HG02981 (cell line): ENCODE results near the gene IQCC.

ENCODE experiments used
- ATAC-seq: cut with Tn5 transposase; IDR thresholded peaks from one replicate; pipeline ENCODE4 v1.9.1; 2021; ENCODE audit warnings: mild to moderate bottlenecking, moderate library complexity; ENCODE audit not compliant: unreplicated experiment

The IQCC gene

DNA sequence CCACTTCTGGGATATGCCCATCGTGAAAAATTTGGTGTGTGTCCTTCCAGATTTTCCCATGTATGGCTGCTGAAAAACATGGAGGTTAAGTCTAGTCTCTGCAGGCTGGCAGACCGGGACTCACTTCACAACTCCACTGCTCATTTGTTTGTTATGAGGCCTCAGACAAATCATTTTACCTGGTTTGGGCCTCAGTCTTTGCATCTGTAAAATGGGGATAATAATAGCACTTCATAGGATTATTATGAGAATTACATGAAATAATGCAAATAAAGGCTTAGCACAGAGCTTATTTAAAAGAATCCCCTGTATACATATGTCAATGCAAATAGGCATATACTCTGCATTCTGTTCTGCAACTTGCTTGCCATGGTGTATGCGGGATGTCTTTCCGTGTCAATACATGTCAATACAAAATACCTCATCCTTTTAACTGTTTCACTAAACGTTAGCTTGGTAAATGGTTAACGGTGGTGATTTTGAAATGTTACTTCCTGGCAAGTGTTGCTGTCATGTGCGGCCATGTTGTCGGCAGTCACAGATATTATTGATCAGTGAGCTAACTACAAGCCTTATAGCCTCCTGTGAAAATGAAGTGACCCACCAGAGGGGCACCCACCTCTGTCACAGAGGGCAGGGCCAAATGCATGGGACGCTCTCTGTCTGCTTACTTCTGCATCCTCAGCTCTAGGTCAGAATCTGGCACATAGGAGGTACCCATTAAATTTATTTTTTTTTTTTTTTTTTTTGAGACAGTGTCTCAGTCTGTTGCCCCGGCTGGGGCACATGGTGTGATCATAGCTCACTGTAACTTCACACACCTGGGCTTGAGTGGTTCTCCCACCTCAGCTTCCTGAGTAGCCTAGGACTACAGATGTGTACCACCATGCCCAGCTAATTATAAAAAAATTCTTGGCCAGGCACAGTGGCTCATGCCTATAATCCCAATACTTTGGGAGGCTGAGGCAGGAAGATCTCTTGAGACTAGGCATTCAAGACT is 49.9 kb downstream of the IQCC start:
- no peak for ATAC-seq

DNA sequence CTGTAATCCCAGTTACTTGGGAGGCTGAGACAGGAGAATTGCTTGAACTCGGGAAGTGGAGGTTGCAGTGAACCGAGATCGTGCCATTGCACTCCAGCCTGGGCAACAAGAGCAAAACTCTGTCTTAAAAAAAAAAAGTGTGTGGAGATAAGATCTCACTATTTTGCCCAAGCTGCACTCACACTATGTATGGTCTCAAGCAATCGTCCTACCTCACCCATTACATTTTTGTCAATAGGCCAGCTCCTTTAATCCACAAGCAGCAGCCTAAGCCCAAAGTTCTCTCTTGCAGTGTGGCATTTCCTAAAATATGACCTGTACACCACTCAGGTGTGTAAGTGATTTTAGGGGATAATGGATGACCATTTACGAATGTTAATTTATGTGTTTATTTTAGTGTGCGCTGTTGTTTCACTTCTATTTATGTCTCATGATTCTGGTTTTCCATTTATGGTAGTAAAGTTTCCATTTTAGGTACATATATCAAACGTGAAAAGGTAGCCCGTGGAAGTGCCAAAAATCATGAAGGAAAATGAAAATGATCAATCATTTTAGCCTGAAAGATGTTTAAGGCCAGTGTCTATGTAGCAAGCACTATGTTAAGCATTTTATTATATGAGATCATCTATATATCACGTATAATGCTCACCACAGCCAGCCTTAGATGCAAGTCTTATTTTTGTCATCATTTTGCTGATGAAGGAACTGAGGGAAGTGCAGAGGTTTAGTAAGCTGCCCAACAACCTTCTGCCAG is 51.2 kb downstream of the IQCC start:
- no peak for ATAC-seq

DNA sequence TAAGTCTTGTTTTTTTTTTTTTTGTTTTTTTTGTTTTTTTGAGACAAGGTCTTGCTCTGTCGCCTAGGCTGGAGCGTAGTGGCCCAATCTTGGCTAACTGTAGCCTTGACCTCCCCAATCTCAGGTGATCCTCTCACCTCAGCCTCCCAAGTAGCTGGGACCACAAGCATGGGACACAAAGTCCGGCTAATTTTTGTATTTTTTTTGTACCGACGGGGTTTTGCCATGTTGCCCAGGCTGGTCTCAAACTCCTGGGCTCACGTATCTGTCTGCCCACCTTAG is 51.7 kb downstream of the IQCC start:
- no peak for ATAC-seq
